HepG2 (cell line): ENCODE results near the gene VAMP2. TPM values are rescaled to one million over a fixed set of nuclear protein-coding genes. Genes with fewer than 3 reads are reported as not detected.

Experiments used
- GATAD2A ChIP-seq: IDR thresholded peaks from 2 replicates; pipeline ENCODE4 v1.6.1; 2016
- HDAC2 ChIP-seq: sonication (generic); formaldehyde crosslinking; IDR thresholded peaks from 2 replicates; pipeline ENCODE4 v1.4.0; 2020; ENCODE audit warnings: missing genetic modification reagents
- KDM5A ChIP-seq: fragments of 200-600 bp; sonication (generic); IDR thresholded peaks from 2 replicates; pipeline ENCODE4 v1.7.0; 2018; ENCODE audit warnings: antibody characterized with exemption, mild to moderate bottlenecking, low read length, borderline replicate concordance
- LCORL ChIP-seq, 2 experiments: fragments of 450-650 bp in 1 of 2; sonication (generic) in 1 of 2; formaldehyde crosslinking in 1 of 2; IDR thresholded peaks; 2 replicates each; pipeline versions ENCODE4 v1.5.0 to v1.6.1; 2017 to 2020; ENCODE audit warnings: antibody characterized with exemption in 1 of 2, missing genetic modification reagents in 1 of 2
- PHF21A ChIP-seq: sonication (generic); formaldehyde crosslinking; IDR thresholded peaks from 2 replicates; pipeline ENCODE4 v1.5.0; 2020; ENCODE audit warnings: mild to moderate bottlenecking, missing genetic modification reagents
- SAFB2 ChIP-seq: sonication (generic); formaldehyde crosslinking; IDR thresholded peaks from 2 replicates; pipeline ENCODE4 v1.5.1; 2020; ENCODE audit warnings: missing genetic modification reagents, low read depth, mild to moderate bottlenecking, borderline replicate concordance
- SMARCC2 ChIP-seq: fragments of 450-650 bp; IDR thresholded peaks from 2 replicates; pipeline ENCODE4 v1.6.1; 2017; ENCODE audit warnings: antibody characterized with exemption, mild to moderate bottlenecking
- SMARCE1 ChIP-seq: fragments of 450-650 bp; IDR thresholded peaks from 2 replicates; pipeline ENCODE4 v1.6.1; 2017; ENCODE audit warnings: borderline replicate concordance
- TBX3 ChIP-seq: fragments of 450-650 bp; IDR thresholded peaks from 2 replicates; pipeline ENCODE4 v1.6.1; 2017; ENCODE audit warnings: antibody characterized with exemption, mild to moderate bottlenecking, inconsistent platforms, borderline replicate concordance
- TGIF2 ChIP-seq: IDR thresholded peaks from 2 replicates; pipeline ENCODE4 v1.6.1; 2016; ENCODE audit warnings: control low read depth, missing compliant biosample characterization
- TOPORS ChIP-seq: sonication (generic); formaldehyde crosslinking; IDR thresholded peaks from 2 replicates; pipeline ENCODE4 v1.8.0; 2023; ENCODE audit warnings: mild to moderate bottlenecking, missing genetic modification reagents
- ZNF180 ChIP-seq: sonication (generic); formaldehyde crosslinking; IDR thresholded peaks from 2 replicates; pipeline ENCODE4 v1.4.0; 2020; ENCODE audit warnings: low read depth, missing genetic modification reagents, borderline replicate concordance
- ZNF207 ChIP-seq: fragments of 450-650 bp; IDR thresholded peaks from 2 replicates; pipeline ENCODE4 v1.6.1; 2016; ENCODE audit warnings: antibody characterized with exemption, borderline replicate concordance
- ZNF234 ChIP-seq: sonication (generic); formaldehyde crosslinking; conservative IDR thresholded peaks from 2 replicates; pipeline ENCODE4 v1.5.1; 2020; ENCODE audit warnings: mild to moderate bottlenecking, missing genetic modification reagents
- ZNF256 ChIP-seq: sonication (generic); formaldehyde crosslinking; conservative IDR thresholded peaks from 2 replicates; pipeline ENCODE4 v1.4.0; 2020; ENCODE audit warnings: missing genetic modification reagents
- ZNF556 ChIP-seq: sonication (generic); formaldehyde crosslinking; IDR thresholded peaks from 2 replicates; pipeline ENCODE4 v1.4.0; 2020; ENCODE audit warnings: mild to moderate bottlenecking, missing genetic modification reagents, borderline replicate concordance
- ZNF607 ChIP-seq: sonication (generic); formaldehyde crosslinking; IDR thresholded peaks from 2 replicates; pipeline ENCODE4 v1.5.1; 2020; ENCODE audit warnings: missing genetic modification reagents, mild to moderate bottlenecking, borderline replicate concordance
- ZNF672 ChIP-seq: sonication (generic); formaldehyde crosslinking; IDR thresholded peaks from 2 replicates; pipeline ENCODE4 v1.8.1; 2022; ENCODE audit warnings: missing genetic modification reagents
- ZNF841 ChIP-seq: sonication (generic); formaldehyde crosslinking; IDR thresholded peaks from 2 replicates; pipeline ENCODE4 v1.8.1; 2023; ENCODE audit warnings: missing genetic modification reagents, borderline replicate concordance
- ZSCAN12 ChIP-seq: sonication (generic); formaldehyde crosslinking; IDR thresholded peaks from 2 replicates; pipeline ENCODE4 v1.9.0; 2021; ENCODE audit warnings: mild to moderate bottlenecking, missing genetic modification reagents
- ZSCAN29 ChIP-seq: sonication (generic); formaldehyde crosslinking; conservative IDR thresholded peaks from 2 replicates; pipeline ENCODE4 v1.4.0; 2020; ENCODE audit warnings: mild to moderate bottlenecking, missing genetic modification reagents
- polyA plus RNA-seq, 8 experiments: library from polyadenylated mRNA; depleted of rRNA in 3 of 8; stranded (reverse) in 7 of 8; unstranded in 1 of 8; fragments of >200 nt; fragmentation: Illumina TruSeq in 4 of 8; extraction: Trizol in 4 of 8; gene quantifications; 2 replicates each; pipeline versions ENCODE4 v1.2.1 to v1.2.3, GENCODE V29; 2011 to 2016; ENCODE audit warnings: low read depth in 4 of 8, missing spikeins in 1 of 8, mixed read lengths in 1 of 8; ENCODE audit not compliant: insufficient read depth in 1 of 8
- total RNA-seq, 5 experiments: library from RNA; depleted of rRNA; stranded (reverse); fragments of >200 nt; fragmentation: Illumina TruSeq; extraction: Trizol; gene quantifications; 2 replicates each; pipeline ENCODE4 v1.2.3, GENCODE V29; 2016; ENCODE audit warnings: low read depth in 1 of 5
- TF ChIP-seq, protein P1 (sequence below): fragments of 450-650 bp; IDR thresholded peaks from 2 replicates; pipeline ENCODE4 v1.6.1; 2017
- TF ChIP-seq, protein P2 (sequence below): sonication (generic); formaldehyde crosslinking; IDR thresholded peaks from 2 replicates; pipeline ENCODE4 v1.4.0; 2020; ENCODE audit warnings: missing genetic modification reagents
- TF ChIP-seq, protein P3 (sequence below): sonication (generic); formaldehyde crosslinking; IDR thresholded peaks from 2 replicates; pipeline ENCODE4 v1.4.0; 2020; ENCODE audit warnings: mild to moderate bottlenecking, missing genetic modification reagents
- TF ChIP-seq, protein P4 (sequence below): sonication (generic); formaldehyde crosslinking; conservative IDR thresholded peaks from 2 replicates; pipeline ENCODE4 v1.8.1; 2023; ENCODE audit warnings: missing genetic modification reagents

VAMP2 gene
- total and polyA plus RNA-seq, 2 of the 13 experiments (the other 11 are each of a cell fraction or from before 2014, with no cell fraction given): 3.9 to 17.2 TPM

DNA sequence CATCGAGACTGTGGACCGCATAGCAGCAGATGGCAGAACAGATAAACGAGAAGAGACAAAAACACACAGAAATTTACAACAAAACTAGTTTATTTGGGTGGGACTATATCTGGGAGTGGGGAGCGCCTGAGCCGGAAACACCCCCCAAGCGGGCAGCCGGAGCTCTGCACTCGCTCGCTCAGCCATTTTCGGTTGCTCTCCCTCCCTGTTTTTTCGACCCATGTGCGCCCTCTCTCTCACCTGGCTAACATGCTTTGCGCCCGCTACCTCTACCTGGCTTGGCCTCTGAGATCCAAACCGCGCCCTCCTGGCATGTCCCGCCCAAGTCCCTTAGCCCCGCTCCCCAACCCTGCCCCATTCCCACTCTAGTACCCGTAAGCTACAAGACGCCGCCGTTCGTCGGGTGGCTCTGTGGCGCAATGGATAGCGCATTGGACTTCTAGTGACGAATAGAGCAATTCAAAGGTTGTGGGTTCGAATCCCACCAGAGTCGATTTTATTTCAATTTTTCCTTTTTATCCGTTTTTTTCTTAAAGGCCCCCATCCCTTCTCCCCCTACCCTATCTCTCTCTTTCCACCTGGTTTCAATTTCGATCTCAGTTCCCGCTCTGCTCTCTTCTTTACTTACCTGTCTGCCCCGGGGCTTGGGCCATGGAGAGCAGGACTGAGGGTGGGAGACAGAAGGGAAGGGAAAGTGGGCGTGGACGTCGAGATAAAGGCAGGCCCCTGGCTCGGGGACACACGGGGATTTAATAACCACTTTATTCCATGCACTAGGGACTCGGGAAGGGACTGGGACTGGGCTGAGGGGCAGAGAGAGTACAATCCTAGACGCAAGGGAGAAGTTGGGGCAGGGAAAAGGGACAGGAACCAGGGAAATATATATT, 42.0 kb downstream of the VAMP2 start (continued):
- TF ChIP-seq ZNF672: no peak
- TF ChIP-seq ZNF556 (CRISPR knock-in tag): peak; percentile 20; the same call in 1 of the 2 replicates
- no peak; the same call in 1 of the 2 replicates for TF ChIP-seq SAFB2 (CRISPR knock-in tag)
- TF ChIP-seq PHF21A (CRISPR knock-in tag): peak; percentile 45; the same call in 1 of the 2 replicates
- no peak for TF ChIP-seq GATAD2A (CRISPR knock-in tag)
- TF ChIP-seq ZNF234 (CRISPR knock-in tag): no peak
- TF ChIP-seq ZNF256: 0 out of 2 replicates have a peak, but pooled peaks have one; percentile 40
- TF ChIP-seq KDM5A: 0 out of 2 replicates have a peak, but pooled peaks have one; percentile 24
- no peak for TF ChIP-seq ZNF180 (CRISPR knock-in tag)
- TF ChIP-seq ZNF841: no peak
- TF ChIP-seq TGIF2 (CRISPR knock-in tag): peak; percentile 45; the same call in 1 of the 2 replicates
- no peak for TF ChIP-seq ZNF607 (CRISPR knock-in tag)
- TF ChIP-seq ZSCAN12 (CRISPR knock-in tag): 0 out of 2 replicates have a peak, but pooled peaks have one; percentile 48
- no peak for TF ChIP-seq SMARCE1
- TF ChIP-seq HDAC2 (CRISPR knock-in tag): peak; percentile 7; the same call in 1 of the 2 replicates
- no peak for TF ChIP-seq SMARCC2
- TF ChIP-seq, protein P1, sequence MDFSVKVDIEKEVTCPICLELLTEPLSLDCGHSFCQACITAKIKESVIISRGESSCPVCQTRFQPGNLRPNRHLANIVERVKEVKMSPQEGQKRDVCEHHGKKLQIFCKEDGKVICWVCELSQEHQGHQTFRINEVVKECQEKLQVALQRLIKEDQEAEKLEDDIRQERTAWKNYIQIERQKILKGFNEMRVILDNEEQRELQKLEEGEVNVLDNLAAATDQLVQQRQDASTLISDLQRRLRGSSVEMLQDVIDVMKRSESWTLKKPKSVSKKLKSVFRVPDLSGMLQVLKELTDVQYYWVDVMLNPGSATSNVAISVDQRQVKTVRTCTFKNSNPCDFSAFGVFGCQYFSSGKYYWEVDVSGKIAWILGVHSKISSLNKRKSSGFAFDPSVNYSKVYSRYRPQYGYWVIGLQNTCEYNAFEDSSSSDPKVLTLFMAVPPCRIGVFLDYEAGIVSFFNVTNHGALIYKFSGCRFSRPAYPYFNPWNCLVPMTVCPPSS: no peak
- TF ChIP-seq, protein P2, sequence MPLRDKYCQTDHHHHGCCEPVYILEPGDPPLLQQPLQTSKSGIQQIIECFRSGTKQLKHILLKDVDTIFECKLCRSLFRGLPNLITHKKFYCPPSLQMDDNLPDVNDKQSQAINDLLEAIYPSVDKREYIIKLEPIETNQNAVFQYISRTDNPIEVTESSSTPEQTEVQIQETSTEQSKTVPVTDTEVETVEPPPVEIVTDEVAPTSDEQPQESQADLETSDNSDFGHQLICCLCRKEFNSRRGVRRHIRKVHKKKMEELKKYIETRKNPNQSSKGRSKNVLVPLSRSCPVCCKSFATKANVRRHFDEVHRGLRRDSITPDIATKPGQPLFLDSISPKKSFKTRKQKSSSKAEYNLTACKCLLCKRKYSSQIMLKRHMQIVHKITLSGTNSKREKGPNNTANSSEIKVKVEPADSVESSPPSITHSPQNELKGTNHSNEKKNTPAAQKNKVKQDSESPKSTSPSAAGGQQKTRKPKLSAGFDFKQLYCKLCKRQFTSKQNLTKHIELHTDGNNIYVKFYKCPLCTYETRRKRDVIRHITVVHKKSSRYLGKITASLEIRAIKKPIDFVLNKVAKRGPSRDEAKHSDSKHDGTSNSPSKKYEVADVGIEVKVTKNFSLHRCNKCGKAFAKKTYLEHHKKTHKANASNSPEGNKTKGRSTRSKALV (CRISPR knock-in tag): no peak; the same call in none of the 2 replicates
- no peak for TF ChIP-seq LCORL (IDR thresholded peaks at IDR 0.05)
- peak; percentile 57; the same call in 1 of the 2 replicates for TF ChIP-seq LCORL (CRISPR knock-in tag; IDR thresholded peaks at IDR 0.05)
- TF ChIP-seq, protein P3, sequence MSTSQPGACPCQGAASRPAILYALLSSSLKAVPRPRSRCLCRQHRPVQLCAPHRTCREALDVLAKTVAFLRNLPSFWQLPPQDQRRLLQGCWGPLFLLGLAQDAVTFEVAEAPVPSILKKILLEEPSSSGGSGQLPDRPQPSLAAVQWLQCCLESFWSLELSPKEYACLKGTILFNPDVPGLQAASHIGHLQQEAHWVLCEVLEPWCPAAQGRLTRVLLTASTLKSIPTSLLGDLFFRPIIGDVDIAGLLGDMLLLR (CRISPR knock-in tag): no peak
- TF ChIP-seq, protein P4, sequence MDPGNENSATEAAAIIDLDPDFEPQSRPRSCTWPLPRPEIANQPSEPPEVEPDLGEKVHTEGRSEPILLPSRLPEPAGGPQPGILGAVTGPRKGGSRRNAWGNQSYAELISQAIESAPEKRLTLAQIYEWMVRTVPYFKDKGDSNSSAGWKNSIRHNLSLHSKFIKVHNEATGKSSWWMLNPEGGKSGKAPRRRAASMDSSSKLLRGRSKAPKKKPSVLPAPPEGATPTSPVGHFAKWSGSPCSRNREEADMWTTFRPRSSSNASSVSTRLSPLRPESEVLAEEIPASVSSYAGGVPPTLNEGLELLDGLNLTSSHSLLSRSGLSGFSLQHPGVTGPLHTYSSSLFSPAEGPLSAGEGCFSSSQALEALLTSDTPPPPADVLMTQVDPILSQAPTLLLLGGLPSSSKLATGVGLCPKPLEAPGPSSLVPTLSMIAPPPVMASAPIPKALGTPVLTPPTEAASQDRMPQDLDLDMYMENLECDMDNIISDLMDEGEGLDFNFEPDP (CRISPR knock-in tag): 0 out of 2 replicates have a peak, but pooled peaks have one; percentile 48
- no peak for TF ChIP-seq TBX3
- TF ChIP-seq ZNF207: no peak
- 0 out of 2 replicates have a peak, but pooled peaks have one; percentile 25 for TF ChIP-seq TOPORS
- TF ChIP-seq ZSCAN29 (CRISPR knock-in tag): 0 out of 2 replicates have a peak, but pooled peaks have one; percentile 60
